ENCODE measurements around the gene ATF3.

- TF ChIP-seq, protein P1, sequence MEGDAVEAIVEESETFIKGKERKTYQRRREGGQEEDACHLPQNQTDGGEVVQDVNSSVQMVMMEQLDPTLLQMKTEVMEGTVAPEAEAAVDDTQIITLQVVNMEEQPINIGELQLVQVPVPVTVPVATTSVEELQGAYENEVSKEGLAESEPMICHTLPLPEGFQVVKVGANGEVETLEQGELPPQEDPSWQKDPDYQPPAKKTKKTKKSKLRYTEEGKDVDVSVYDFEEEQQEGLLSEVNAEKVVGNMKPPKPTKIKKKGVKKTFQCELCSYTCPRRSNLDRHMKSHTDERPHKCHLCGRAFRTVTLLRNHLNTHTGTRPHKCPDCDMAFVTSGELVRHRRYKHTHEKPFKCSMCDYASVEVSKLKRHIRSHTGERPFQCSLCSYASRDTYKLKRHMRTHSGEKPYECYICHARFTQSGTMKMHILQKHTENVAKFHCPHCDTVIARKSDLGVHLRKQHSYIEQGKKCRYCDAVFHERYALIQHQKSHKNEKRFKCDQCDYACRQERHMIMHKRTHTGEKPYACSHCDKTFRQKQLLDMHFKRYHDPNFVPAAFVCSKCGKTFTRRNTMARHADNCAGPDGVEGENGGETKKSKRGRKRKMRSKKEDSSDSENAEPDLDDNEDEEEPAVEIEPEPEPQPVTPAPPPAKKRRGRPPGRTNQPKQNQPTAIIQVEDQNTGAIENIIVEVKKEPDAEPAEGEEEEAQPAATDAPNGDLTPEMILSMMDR (conservative IDR thresholded peaks at IDR 0.05 in 1 of 2, IDR thresholded peaks at IDR 0.05 in 1 of 2; ENCODE audit: extremely low read depth in 1 of 2, insufficient read depth in 1 of 2, low read depth in 1 of 2, low read length in 2 of 2): no peak
- TF ChIP-seq EZH2 (IDR thresholded peaks at IDR 0.05; ENCODE audit: borderline replicate concordance, low read length): no peak
Observed at GRCh38 chr1:212559929-212560328, 48.6 kb upstream of the ATF3 start.
